ENCODE results near the gene RPS6KB2.

Gene RPS6KB2

GRCh38 chr11:67482275-67482826 is 54.1 kb downstream of the RPS6KB2 start:
- TF ChIP-seq, protein P1, sequence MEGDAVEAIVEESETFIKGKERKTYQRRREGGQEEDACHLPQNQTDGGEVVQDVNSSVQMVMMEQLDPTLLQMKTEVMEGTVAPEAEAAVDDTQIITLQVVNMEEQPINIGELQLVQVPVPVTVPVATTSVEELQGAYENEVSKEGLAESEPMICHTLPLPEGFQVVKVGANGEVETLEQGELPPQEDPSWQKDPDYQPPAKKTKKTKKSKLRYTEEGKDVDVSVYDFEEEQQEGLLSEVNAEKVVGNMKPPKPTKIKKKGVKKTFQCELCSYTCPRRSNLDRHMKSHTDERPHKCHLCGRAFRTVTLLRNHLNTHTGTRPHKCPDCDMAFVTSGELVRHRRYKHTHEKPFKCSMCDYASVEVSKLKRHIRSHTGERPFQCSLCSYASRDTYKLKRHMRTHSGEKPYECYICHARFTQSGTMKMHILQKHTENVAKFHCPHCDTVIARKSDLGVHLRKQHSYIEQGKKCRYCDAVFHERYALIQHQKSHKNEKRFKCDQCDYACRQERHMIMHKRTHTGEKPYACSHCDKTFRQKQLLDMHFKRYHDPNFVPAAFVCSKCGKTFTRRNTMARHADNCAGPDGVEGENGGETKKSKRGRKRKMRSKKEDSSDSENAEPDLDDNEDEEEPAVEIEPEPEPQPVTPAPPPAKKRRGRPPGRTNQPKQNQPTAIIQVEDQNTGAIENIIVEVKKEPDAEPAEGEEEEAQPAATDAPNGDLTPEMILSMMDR (conservative IDR thresholded peaks at IDR 0.05; ENCODE audit: low read length), result no peak
- DNase-seq (ENCODE audit: low read depth), result no peak
- H3K4me3 ChIP-seq (ENCODE audit: low read length), result peak overlapping the region; percentile 83

GRCh38 chr11:67482827-67483798 is 54.8 kb downstream of the RPS6KB2 start, which contains the start of gene AIP:
Gene AIP (plus strand): TSS chr11:67483026. CDS start chr11:67483159, 133 bp downstream.
- peak; percentile 96 for DNase-seq (ENCODE audit: low read depth)
- H3K4me3 ChIP-seq (ENCODE audit: low read length), result peak within 1 kb of the TSS; percentile 83
- TF ChIP-seq, protein P1 (conservative IDR thresholded peaks at IDR 0.05; ENCODE audit: low read length), result peak; percentile 24; the same call in 1 of the 2 replicates

GRCh38 chr11:67483831-67484665 is 55.8 kb downstream of the RPS6KB2 start:
- TF ChIP-seq, protein P1 (conservative IDR thresholded peaks at IDR 0.05; ENCODE audit: low read length), result no peak
- DNase-seq (ENCODE audit: low read depth), result no peak
- peak overlapping the region; percentile 83; the same call in 1 of the 2 replicates for H3K4me3 ChIP-seq (ENCODE audit: low read length)

DNA sequence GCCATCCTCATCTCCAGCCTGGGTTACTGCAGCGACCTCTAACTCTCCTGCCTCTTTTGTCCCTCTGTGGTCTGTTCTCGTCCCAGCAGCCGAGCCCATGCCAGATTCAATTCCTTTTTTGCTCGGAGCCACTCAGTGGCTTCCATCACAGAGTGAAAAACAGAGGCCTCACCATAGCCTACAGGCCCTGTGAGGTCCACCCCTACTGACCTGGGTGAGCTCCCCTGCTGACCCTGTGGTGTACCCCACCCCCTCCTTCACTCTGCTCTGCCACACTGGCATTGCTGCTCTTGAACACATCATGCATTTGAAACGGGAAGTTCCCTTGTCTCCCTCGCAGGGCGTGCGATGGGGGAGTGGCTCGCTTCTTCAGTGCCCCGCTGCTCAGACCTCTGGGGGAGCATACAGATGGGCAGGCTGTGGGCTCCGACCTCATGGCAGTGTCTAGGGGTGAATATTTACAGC is 56.6 kb downstream of the RPS6KB2 start:
- no peak for DNase-seq (ENCODE audit: low read depth)
- H3K4me3 ChIP-seq (ENCODE audit: low read length), result no peak overlapping the region
- TF ChIP-seq, protein P1 (conservative IDR thresholded peaks at IDR 0.05; ENCODE audit: low read length), result no peak
